HEK293 (cell line): ENCODE data around the gene KRT12.

Experiments
- KLF10 ChIP-seq: fragments of 450-650 bp; IDR thresholded peaks from 2 replicates; pipeline ENCODE4 v1.5.1; 2018; ENCODE audit warnings: missing biosample characterization, mild to moderate bottlenecking, missing genetic modification characterization
- SALL2 ChIP-seq: fragments of 450-650 bp; formaldehyde crosslinking; IDR thresholded peaks from 2 replicates; pipeline ENCODE4 v1.5.0; 2017; ENCODE audit warnings: missing biosample characterization, mild to moderate bottlenecking, missing genetic modification characterization, borderline replicate concordance
- SETDB1 ChIP-seq: IDR thresholded peaks from one replicate; pipeline ENCODE4 v1.6.1; 2017; ENCODE audit warnings: mild to moderate bottlenecking, low read length, moderate library complexity, mixed read lengths; ENCODE audit not compliant: insufficient read length
- YY2 ChIP-seq: fragments of 450-650 bp; formaldehyde crosslinking; IDR thresholded peaks from 2 replicates; pipeline ENCODE4 v1.5.1; 2016; ENCODE audit warnings: missing biosample characterization, missing genetic modification characterization
- ZBTB17 ChIP-seq: fragments of 450-650 bp; formaldehyde crosslinking; IDR thresholded peaks from 2 replicates; pipeline ENCODE4 v1.5.1; 2016; ENCODE audit warnings: missing biosample characterization, missing genetic modification characterization
- ZIC2 ChIP-seq: fragments of 450-650 bp; formaldehyde crosslinking; IDR thresholded peaks from 2 replicates; pipeline ENCODE4 v1.5.1; 2016; ENCODE audit warnings: missing biosample characterization, missing genetic modification characterization
- ZNF155 ChIP-seq: fragments of 450-650 bp; formaldehyde crosslinking; IDR thresholded peaks from 2 replicates; pipeline ENCODE4 v1.5.1; 2016; ENCODE audit warnings: missing biosample characterization, missing genetic modification characterization
- ZNF19 ChIP-seq: fragments of 450-650 bp; formaldehyde crosslinking; IDR thresholded peaks from 2 replicates; pipeline ENCODE4; 2016; ENCODE audit warnings: missing biosample characterization, missing genetic modification characterization, low read depth
- ZNF2 ChIP-seq: fragments of 450-650 bp; formaldehyde crosslinking; IDR thresholded peaks from 2 replicates; pipeline ENCODE4 v1.5.1; 2016; ENCODE audit warnings: missing biosample characterization, missing genetic modification characterization
- ZNF202 ChIP-seq: fragments of 450-650 bp; formaldehyde crosslinking; IDR thresholded peaks from 2 replicates; pipeline ENCODE4 v1.5.1; 2016; ENCODE audit warnings: missing biosample characterization, missing genetic modification characterization, borderline replicate concordance
- ZNF23 ChIP-seq: fragments of 450-650 bp; formaldehyde crosslinking; IDR thresholded peaks from 2 replicates; pipeline ENCODE4 v1.5.1; 2016; ENCODE audit warnings: missing biosample characterization, missing genetic modification characterization, borderline replicate concordance
- ZNF37A ChIP-seq: fragments of 450-650 bp; IDR thresholded peaks from 2 replicates; pipeline ENCODE4 v1.5.1; 2018; ENCODE audit warnings: missing biosample characterization, missing genetic modification characterization
- ZNF48 ChIP-seq: fragments of 450-650 bp; formaldehyde crosslinking; IDR thresholded peaks from 2 replicates; pipeline ENCODE4 v1.5.1; 2016; ENCODE audit warnings: missing biosample characterization, missing genetic modification characterization
- ZNF544 ChIP-seq: fragments of 450-650 bp; formaldehyde crosslinking; IDR thresholded peaks from 2 replicates; pipeline ENCODE4 v1.5.0; 2017; ENCODE audit warnings: missing biosample characterization, missing genetic modification characterization
- ZNF596 ChIP-seq: fragments of 450-650 bp; IDR thresholded peaks from 2 replicates; pipeline ENCODE4 v1.5.0; 2018; ENCODE audit warnings: missing biosample characterization, mild to moderate bottlenecking, missing genetic modification characterization, moderate library complexity
- ZNF610 ChIP-seq: fragments of 450-650 bp; formaldehyde crosslinking; IDR thresholded peaks from 2 replicates; pipeline ENCODE4 v1.5.1; 2016; ENCODE audit warnings: missing biosample characterization, missing genetic modification characterization, borderline replicate concordance
- TF ChIP-seq, protein P1 (sequence below): fragments of 450-650 bp; IDR thresholded peaks from 2 replicates; pipeline ENCODE4 v1.5.1; 2018; ENCODE audit warnings: missing biosample characterization, mild to moderate bottlenecking, missing genetic modification characterization
- TF ChIP-seq, protein P2 (sequence below): fragments of 450-650 bp; formaldehyde crosslinking; IDR thresholded peaks from 2 replicates; pipeline ENCODE4 v1.5.1; 2017; ENCODE audit warnings: missing biosample characterization, missing genetic modification characterization
- TF ChIP-seq, protein P3 (sequence below): fragments of 450-650 bp; formaldehyde crosslinking; IDR thresholded peaks from 2 replicates; pipeline ENCODE4 v1.5.1; 2016; ENCODE audit warnings: missing biosample characterization, missing genetic modification characterization, borderline replicate concordance
- TF ChIP-seq, protein P4 (sequence below): fragments of 450-650 bp; formaldehyde crosslinking; IDR thresholded peaks from 2 replicates; pipeline ENCODE4 v1.5.1; 2016; ENCODE audit warnings: missing biosample characterization, missing genetic modification characterization
- TF ChIP-seq, protein P5 (sequence below): fragments of 450-650 bp; formaldehyde crosslinking; IDR thresholded peaks from 2 replicates; pipeline ENCODE4 v1.5.1; 2016; ENCODE audit warnings: missing biosample characterization, missing genetic modification characterization
- TF ChIP-seq, protein P6 (sequence below): fragments of 450-650 bp; formaldehyde crosslinking; IDR thresholded peaks from 2 replicates; pipeline ENCODE4 v1.5.1; 2016; ENCODE audit warnings: missing biosample characterization, missing genetic modification characterization
- TF ChIP-seq, protein P7 (sequence below): fragments of 450-650 bp; formaldehyde crosslinking; IDR thresholded peaks from 2 replicates; pipeline ENCODE4 v1.5.1; 2016; ENCODE audit warnings: missing biosample characterization, missing genetic modification characterization
- TF ChIP-seq, protein P8 (sequence below): fragments of 450-650 bp; formaldehyde crosslinking; IDR thresholded peaks from 2 replicates; pipeline ENCODE4 v1.5.1; 2017; ENCODE audit warnings: missing biosample characterization, missing genetic modification characterization

Gene KRT12

DNA sequence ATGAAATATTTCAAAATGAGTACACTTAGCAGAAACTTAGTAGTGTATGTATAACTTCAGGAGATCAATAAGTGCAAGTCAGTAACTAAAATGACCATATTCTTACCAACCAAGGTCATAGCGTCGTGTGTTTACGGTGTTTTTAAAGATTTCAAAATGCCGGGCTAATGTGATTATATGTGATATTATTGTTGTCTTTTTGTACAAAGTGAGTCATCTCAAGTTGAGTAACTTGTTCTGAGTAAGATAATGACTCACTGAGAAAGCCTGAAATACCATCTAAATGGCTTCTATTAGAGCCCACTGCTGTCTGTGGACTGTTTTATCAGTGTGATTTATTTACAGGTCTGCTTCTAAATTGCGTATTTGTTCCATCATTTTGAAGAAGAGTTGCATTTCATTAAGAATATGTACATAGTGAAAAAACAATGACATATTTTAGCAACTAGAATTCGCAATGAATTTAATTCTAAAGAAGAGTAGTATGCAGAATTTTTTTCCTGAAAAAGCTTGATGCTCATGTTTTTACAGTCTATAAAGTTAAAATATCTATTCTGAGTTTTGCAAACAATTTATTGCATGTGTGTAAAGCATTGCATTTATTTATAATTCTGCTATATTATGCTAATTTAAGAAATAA is 12.7 kb downstream of the KRT12 start (continued):
- no peak for TF ChIP-seq ZNF37A
- no peak for TF ChIP-seq ZNF155
- TF ChIP-seq, protein P1, sequence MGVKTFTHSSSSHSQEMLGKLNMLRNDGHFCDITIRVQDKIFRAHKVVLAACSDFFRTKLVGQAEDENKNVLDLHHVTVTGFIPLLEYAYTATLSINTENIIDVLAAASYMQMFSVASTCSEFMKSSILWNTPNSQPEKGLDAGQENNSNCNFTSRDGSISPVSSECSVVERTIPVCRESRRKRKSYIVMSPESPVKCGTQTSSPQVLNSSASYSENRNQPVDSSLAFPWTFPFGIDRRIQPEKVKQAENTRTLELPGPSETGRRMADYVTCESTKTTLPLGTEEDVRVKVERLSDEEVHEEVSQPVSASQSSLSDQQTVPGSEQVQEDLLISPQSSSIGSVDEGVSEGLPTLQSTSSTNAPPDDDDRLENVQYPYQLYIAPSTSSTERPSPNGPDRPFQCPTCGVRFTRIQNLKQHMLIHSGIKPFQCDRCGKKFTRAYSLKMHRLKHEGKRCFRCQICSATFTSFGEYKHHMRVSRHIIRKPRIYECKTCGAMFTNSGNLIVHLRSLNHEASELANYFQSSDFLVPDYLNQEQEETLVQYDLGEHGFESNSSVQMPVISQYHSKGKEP, result no peak
- TF ChIP-seq, protein P2, sequence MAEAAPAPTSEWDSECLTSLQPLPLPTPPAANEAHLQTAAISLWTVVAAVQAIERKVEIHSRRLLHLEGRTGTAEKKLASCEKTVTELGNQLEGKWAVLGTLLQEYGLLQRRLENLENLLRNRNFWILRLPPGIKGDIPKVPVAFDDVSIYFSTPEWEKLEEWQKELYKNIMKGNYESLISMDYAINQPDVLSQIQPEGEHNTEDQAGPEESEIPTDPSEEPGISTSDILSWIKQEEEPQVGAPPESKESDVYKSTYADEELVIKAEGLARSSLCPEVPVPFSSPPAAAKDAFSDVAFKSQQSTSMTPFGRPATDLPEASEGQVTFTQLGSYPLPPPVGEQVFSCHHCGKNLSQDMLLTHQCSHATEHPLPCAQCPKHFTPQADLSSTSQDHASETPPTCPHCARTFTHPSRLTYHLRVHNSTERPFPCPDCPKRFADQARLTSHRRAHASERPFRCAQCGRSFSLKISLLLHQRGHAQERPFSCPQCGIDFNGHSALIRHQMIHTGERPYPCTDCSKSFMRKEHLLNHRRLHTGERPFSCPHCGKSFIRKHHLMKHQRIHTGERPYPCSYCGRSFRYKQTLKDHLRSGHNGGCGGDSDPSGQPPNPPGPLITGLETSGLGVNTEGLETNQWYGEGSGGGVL, result peak; percentile 58
- no peak for TF ChIP-seq ZNF48 (tag by site-specific recombination)
- no peak for TF ChIP-seq ZNF544 (tag by site-specific recombination)
- peak; percentile 57; the same call in 1 of the 2 replicates for TF ChIP-seq YY2
- no peak for TF ChIP-seq SALL2 (tag by site-specific recombination)
- TF ChIP-seq ZIC2 (tag by site-specific recombination), result no peak
- TF ChIP-seq ZNF19 (tag by site-specific recombination), result no peak
- TF ChIP-seq ZNF596 (tag by site-specific recombination), result no peak
- TF ChIP-seq, protein P3, sequence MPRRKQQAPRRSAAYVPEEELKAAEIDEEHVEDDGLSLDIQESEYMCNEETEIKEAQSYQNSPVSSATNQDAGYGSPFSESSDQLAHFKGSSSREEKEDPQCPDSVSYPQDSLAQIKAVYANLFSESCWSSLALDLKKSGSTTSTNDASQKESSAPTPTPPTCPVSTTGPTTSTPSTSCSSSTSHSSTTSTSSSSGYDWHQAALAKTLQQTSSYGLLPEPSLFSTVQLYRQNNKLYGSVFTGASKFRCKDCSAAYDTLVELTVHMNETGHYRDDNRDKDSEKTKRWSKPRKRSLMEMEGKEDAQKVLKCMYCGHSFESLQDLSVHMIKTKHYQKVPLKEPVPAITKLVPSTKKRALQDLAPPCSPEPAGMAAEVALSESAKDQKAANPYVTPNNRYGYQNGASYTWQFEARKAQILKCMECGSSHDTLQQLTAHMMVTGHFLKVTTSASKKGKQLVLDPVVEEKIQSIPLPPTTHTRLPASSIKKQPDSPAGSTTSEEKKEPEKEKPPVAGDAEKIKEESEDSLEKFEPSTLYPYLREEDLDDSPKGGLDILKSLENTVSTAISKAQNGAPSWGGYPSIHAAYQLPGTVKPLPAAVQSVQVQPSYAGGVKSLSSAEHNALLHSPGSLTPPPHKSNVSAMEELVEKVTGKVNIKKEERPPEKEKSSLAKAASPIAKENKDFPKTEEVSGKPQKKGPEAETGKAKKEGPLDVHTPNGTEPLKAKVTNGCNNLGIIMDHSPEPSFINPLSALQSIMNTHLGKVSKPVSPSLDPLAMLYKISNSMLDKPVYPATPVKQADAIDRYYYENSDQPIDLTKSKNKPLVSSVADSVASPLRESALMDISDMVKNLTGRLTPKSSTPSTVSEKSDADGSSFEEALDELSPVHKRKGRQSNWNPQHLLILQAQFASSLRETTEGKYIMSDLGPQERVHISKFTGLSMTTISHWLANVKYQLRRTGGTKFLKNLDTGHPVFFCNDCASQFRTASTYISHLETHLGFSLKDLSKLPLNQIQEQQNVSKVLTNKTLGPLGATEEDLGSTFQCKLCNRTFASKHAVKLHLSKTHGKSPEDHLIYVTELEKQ (tag by site-specific recombination), result peak; percentile 67; the same call in 1 of the 2 replicates
- peak; percentile 36; the same call in 1 of the 2 replicates for TF ChIP-seq KLF10
- TF ChIP-seq ZNF610 (tag by site-specific recombination), result no peak
- TF ChIP-seq, protein P4, sequence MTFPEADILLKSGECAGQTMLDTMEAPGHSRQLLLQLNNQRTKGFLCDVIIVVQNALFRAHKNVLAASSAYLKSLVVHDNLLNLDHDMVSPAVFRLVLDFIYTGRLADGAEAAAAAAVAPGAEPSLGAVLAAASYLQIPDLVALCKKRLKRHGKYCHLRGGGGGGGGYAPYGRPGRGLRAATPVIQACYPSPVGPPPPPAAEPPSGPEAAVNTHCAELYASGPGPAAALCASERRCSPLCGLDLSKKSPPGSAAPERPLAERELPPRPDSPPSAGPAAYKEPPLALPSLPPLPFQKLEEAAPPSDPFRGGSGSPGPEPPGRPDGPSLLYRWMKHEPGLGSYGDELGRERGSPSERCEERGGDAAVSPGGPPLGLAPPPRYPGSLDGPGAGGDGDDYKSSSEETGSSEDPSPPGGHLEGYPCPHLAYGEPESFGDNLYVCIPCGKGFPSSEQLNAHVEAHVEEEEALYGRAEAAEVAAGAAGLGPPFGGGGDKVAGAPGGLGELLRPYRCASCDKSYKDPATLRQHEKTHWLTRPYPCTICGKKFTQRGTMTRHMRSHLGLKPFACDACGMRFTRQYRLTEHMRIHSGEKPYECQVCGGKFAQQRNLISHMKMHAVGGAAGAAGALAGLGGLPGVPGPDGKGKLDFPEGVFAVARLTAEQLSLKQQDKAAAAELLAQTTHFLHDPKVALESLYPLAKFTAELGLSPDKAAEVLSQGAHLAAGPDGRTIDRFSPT (tag by site-specific recombination), result no peak
- TF ChIP-seq, protein P5, sequence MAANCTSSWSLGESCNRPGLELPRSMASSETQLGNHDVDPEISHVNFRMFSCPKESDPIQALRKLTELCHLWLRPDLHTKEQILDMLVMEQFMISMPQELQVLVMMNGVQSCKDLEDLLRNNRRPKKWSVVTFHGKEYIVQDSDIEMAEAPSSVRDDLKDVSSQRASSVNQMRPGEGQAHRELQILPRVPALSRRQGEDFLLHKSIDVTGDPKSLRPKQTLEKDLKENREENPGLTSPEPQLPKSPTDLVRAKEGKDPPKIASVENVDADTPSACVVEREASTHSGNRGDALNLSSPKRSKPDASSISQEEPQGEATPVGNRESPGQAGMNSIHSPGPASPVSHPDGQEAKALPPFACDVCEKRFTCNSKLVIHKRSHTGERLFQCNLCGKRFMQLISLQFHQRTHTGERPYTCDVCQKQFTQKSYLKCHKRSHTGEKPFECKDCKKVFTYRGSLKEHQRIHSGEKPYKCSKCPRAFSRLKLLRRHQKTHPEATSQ, result no peak
- TF ChIP-seq ZNF23 (tag by site-specific recombination), result no peak
- TF ChIP-seq, protein P6, sequence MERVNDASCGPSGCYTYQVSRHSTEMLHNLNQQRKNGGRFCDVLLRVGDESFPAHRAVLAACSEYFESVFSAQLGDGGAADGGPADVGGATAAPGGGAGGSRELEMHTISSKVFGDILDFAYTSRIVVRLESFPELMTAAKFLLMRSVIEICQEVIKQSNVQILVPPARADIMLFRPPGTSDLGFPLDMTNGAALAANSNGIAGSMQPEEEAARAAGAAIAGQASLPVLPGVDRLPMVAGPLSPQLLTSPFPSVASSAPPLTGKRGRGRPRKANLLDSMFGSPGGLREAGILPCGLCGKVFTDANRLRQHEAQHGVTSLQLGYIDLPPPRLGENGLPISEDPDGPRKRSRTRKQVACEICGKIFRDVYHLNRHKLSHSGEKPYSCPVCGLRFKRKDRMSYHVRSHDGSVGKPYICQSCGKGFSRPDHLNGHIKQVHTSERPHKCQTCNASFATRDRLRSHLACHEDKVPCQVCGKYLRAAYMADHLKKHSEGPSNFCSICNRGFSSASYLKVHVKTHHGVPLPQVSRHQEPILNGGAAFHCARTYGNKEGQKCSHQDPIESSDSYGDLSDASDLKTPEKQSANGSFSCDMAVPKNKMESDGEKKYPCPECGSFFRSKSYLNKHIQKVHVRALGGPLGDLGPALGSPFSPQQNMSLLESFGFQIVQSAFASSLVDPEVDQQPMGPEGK, result no peak
- TF ChIP-seq SETDB1, result no peak
- no peak for TF ChIP-seq ZBTB17 (tag by site-specific recombination)
- no peak for TF ChIP-seq ZNF202 (tag by site-specific recombination)
- TF ChIP-seq ZNF2 (tag by site-specific recombination), result no peak
- TF ChIP-seq, protein P7, sequence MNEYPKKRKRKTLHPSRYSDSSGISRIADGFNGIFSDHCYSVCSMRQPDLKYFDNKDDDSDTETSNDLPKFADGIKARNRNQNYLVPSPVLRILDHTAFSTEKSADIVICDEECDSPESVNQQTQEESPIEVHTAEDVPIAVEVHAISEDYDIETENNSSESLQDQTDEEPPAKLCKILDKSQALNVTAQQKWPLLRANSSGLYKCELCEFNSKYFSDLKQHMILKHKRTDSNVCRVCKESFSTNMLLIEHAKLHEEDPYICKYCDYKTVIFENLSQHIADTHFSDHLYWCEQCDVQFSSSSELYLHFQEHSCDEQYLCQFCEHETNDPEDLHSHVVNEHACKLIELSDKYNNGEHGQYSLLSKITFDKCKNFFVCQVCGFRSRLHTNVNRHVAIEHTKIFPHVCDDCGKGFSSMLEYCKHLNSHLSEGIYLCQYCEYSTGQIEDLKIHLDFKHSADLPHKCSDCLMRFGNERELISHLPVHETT (tag by site-specific recombination), result peak; percentile 84
- TF ChIP-seq, protein P8, sequence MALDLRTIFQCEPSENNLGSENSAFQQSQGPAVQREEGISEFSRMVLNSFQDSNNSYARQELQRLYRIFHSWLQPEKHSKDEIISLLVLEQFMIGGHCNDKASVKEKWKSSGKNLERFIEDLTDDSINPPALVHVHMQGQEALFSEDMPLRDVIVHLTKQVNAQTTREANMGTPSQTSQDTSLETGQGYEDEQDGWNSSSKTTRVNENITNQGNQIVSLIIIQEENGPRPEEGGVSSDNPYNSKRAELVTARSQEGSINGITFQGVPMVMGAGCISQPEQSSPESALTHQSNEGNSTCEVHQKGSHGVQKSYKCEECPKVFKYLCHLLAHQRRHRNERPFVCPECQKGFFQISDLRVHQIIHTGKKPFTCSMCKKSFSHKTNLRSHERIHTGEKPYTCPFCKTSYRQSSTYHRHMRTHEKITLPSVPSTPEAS, result no peak
